ENCODE results near the gene ATXN7L3. TPM values are rescaled to one million over a fixed set of nuclear protein-coding genes. Genes with fewer than 3 reads are reported as not detected.

ATXN7L3 gene
- total RNA-seq, 1 experiment from 2014 or later: 59.3 TPM

GRCh38 chr17:44230140-44230539, 30.5 kb upstream of the ATXN7L3 start:
- Histone ChIP-seq H3K27me3 (ENCODE audit: insufficient read depth, low read depth) (no peaks in the 10 kb centered on the region), H3K4me2 (no peak overlapping the region), H3K27ac (no peak overlapping the region), H4K20me1 (ENCODE audit: insufficient read depth) (no peaks in the 10 kb centered on the region), H3K4me1 (replicated peaks; ENCODE audit: insufficient read depth) (peaks cover 10% of the 10 kb centered on the region), H2AFZ (no peak overlapping the region), H3F3A (ENCODE audit: insufficient read depth, low read depth) (peaks cover 14% of the 10 kb centered on the region), H3K36me3 (ENCODE audit: low read depth) (no peaks in the 10 kb centered on the region), H3K79me2 (ENCODE audit: low read depth) (no peaks in the 10 kb centered on the region), H3K9me3 (ENCODE audit: insufficient read depth, low read depth) (no peaks in the 10 kb centered on the region), H3K4me3 (no peak overlapping the region), H3K9me2 (ENCODE audit: insufficient read depth) (no peaks in the 10 kb centered on the region)
- POLR2A ChIA-PET (ENCODE audit: unreplicated experiment): no interaction called here
- TF ChIP-seq EZH2 (IDR thresholded peaks at IDR 0.05; ENCODE audit: low read depth): no peak
- no peak for TF ChIP-seq CTCF (conservative IDR thresholded peaks at IDR 0.05)
- no TSS peak for BruUV-seq (replicated peaks)
- no peak for DNase-seq
- intact Hi-C loops (cut with micrococcal nuclease; ENCODE audit: unreplicated experiment): no loop called here
- CTCF ChIA-PET: no interaction called here

GRCh38 chr17:44229090-44229489, 29.4 kb upstream of the ATXN7L3 start:
- no peaks in the 10 kb centered on the region for H3K27me3 ChIP-seq (ENCODE audit: insufficient read depth, low read depth)
- peaks cover 4% of the 10 kb centered on the region; the same call in 1 of the 2 replicates for H3F3A ChIP-seq (ENCODE audit: insufficient read depth, low read depth)
- BruUV-seq (replicated peaks): no TSS peak
- TF ChIP-seq EZH2 (IDR thresholded peaks at IDR 0.05; ENCODE audit: low read depth) (no peak), CTCF (conservative IDR thresholded peaks at IDR 0.05) (no peak)
- ChIA-PET POLR2A (ENCODE audit: unreplicated experiment) (no interaction called here), CTCF (no interaction called here)
- H4K20me1 ChIP-seq (ENCODE audit: insufficient read depth): no peaks in the 10 kb centered on the region
- H2AFZ ChIP-seq: no peak overlapping the region
- intact Hi-C loops (cut with micrococcal nuclease; ENCODE audit: unreplicated experiment): no loop called here
- H3K4me3 ChIP-seq: no peak overlapping the region
- H3K36me3 ChIP-seq (ENCODE audit: low read depth): no peaks in the 10 kb centered on the region
- no peak for DNase-seq
- no peaks in the 10 kb centered on the region for H3K4me1 ChIP-seq (replicated peaks; ENCODE audit: insufficient read depth)
- no peaks in the 10 kb centered on the region for H3K79me2 ChIP-seq (ENCODE audit: low read depth)
- H3K9me2 ChIP-seq (ENCODE audit: insufficient read depth): no peaks in the 10 kb centered on the region
- no peaks in the 10 kb centered on the region for H3K9me3 ChIP-seq (ENCODE audit: insufficient read depth, low read depth)
- no peak overlapping the region for H3K4me2 ChIP-seq
- no peak overlapping the region for H3K27ac ChIP-seq

- no peak for TF ChIP-seq CTCF (conservative IDR thresholded peaks at IDR 0.05)
- TF ChIP-seq EZH2 (IDR thresholded peaks at IDR 0.05; ENCODE audit: low read depth): no peak
- intact Hi-C loops (cut with micrococcal nuclease; ENCODE audit: unreplicated experiment): loop anchor here (5.0 kb wide), 1 partner anchor 84 kb away; the partner anchor contains the start of gene RUNDC3A
Observed at GRCh38 chr17:44223541-44224071, 23.9 kb upstream of the ATXN7L3 start.

More at GRCh38 chr17:44223541-44224071, 23.9 kb upstream of the ATXN7L3 start:
- ChIA-PET CTCF (no interaction called here), POLR2A (ENCODE audit: unreplicated experiment) (no interaction called here)
- Histone ChIP-seq H3F3A (ENCODE audit: insufficient read depth, low read depth) (peaks cover 25% of the 10 kb centered on the region; the same call in 1 of the 2 replicates), H3K79me2 (ENCODE audit: low read depth) (peaks cover 5% of the 10 kb centered on the region), H2AFZ (no peak overlapping the region), H3K4me2 (no peak overlapping the region; the same call in 1 of the 2 replicates), H3K36me3 (ENCODE audit: low read depth) (no peaks in the 10 kb centered on the region), H3K27me3 (ENCODE audit: insufficient read depth, low read depth) (no peaks in the 10 kb centered on the region), H3K9me3 (ENCODE audit: insufficient read depth, low read depth) (no peaks in the 10 kb centered on the region), H3K4me3 (no peak overlapping the region), H4K20me1 (ENCODE audit: insufficient read depth) (no peaks in the 10 kb centered on the region), H3K27ac (no peak overlapping the region), H3K4me1 (replicated peaks; ENCODE audit: insufficient read depth) (peaks cover 8% of the 10 kb centered on the region), H3K9me2 (ENCODE audit: insufficient read depth) (no peaks in the 10 kb centered on the region)
- no peak for DNase-seq
- no TSS peak for BruUV-seq (replicated peaks)

Measured in PC-9 (cell line).